Thoracic aorta (tissue), 2 donors: Measurements from ENCODE around the gene VWA8. TPM values are rescaled to one million over a fixed set of nuclear protein-coding genes. Genes with fewer than 3 reads are reported as not detected.

Source experiments
- ATAC-seq: fragments of 150-250 bp; one replicate; pipeline ENCODE4 v1.8.0; 2017; ENCODE audit warnings: low read depth; ENCODE audit not compliant: insufficient number of reproducible peaks, low FRiP score
- DNase-seq: peaks from one replicate; pipeline ENCODE4 v3.0.0-alpha.2; 2020; ENCODE audit warnings: low spot score
- H3K27ac ChIP-seq, 2 donors: fragments of 200-600 bp; sonication (generic); 1 replicate in 1 of 2; 2 replicates in 1 of 2; pipeline ENCODE4 v1.5.1; 2016; ENCODE audit warnings: mild to moderate bottlenecking in 2 of 2, moderate library complexity in 2 of 2
- H3K27me3 ChIP-seq: fragments of 200-600 bp; sonication (generic); replicated peaks from 2 replicates; pipeline ENCODE4 v1.6.0; 2016; ENCODE audit warnings: mild to moderate bottlenecking; ENCODE audit not compliant: insufficient read depth
- H3K36me3 ChIP-seq: fragments of 200-600 bp; sonication (generic); one replicate; pipeline ENCODE4 v1.5.1; 2016
- H3K4me1 ChIP-seq, 2 donors: fragments of 200-600 bp; sonication (generic); 1 replicate in 1 of 2; 2 replicates in 1 of 2; pipeline versions ENCODE4 v1.5.1 to v1.6.0; 2016; ENCODE audit warnings: low read depth in 2 of 2, mild to moderate bottlenecking in 1 of 2; ENCODE audit not compliant: control insufficient read depth in 1 of 2
- H3K4me3 ChIP-seq: fragments of 200-600 bp; sonication (generic); 2 replicates; pipeline ENCODE4 v1.5.1; 2016; ENCODE audit warnings: mild to moderate bottlenecking
- H3K9me3 ChIP-seq: fragments of 200-600 bp; sonication (generic); 2 replicates; pipeline ENCODE4 v1.5.1; 2016
- total RNA-seq, 2 donors: library from RNA; depleted of rRNA; stranded (reverse); fragments of >200 nt; gene quantifications; one replicate each; pipeline versions ENCODE4 v1.1.0 to v1.2.3, GENCODE V29; 2016
- TF ChIP-seq, protein P1 (sequence below): fragments of 200-600 bp; sonication (generic); IDR thresholded peaks from one replicate; pipeline ENCODE4 v1.5.1; 2019; ENCODE audit warnings: antibody characterized with exemption

VWA8 gene
- total RNA-seq, 2 donors from 2014 or later, result 19.8 to 25.3 TPM

DNA sequence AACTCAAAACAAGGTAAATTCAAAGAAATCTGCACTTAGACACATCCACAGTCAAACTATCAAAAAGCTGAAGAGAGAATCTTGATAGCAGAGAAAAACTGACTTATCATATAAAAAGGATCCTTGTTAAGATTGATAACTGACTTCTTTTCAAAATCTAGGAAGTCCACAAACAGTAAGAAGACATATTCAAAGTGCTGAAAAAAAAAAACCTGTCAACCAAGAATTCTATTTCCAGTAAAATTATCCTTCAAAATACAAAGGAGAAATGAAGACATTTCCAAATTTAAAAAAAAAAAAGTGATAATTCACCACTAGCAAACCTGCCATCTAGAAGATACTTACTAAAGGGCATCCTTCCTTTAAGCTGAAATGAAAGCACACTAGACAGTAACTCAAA, 15.0 kb downstream of the VWA8 start:
- Histone ChIP-seq H3K9me3 (peaks cover 12% of the 10 kb centered on the region), H3K27me3 (no peaks in the 10 kb centered on the region), H3K27ac (no peak overlapping the region), H3K4me3 (no peak overlapping the region), H3K4me1 (no peaks in the 10 kb centered on the region), H3K36me3 (peaks cover 7% of the 10 kb centered on the region)
- TF ChIP-seq, protein P1, sequence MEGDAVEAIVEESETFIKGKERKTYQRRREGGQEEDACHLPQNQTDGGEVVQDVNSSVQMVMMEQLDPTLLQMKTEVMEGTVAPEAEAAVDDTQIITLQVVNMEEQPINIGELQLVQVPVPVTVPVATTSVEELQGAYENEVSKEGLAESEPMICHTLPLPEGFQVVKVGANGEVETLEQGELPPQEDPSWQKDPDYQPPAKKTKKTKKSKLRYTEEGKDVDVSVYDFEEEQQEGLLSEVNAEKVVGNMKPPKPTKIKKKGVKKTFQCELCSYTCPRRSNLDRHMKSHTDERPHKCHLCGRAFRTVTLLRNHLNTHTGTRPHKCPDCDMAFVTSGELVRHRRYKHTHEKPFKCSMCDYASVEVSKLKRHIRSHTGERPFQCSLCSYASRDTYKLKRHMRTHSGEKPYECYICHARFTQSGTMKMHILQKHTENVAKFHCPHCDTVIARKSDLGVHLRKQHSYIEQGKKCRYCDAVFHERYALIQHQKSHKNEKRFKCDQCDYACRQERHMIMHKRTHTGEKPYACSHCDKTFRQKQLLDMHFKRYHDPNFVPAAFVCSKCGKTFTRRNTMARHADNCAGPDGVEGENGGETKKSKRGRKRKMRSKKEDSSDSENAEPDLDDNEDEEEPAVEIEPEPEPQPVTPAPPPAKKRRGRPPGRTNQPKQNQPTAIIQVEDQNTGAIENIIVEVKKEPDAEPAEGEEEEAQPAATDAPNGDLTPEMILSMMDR, result no peak
- DNase-seq (no peak), ATAC-seq (no peak)

- ATAC-seq, result no peak
- no peak overlapping the region for H3K4me3 ChIP-seq
Measured at GRCh38 chr13:41944635-41945397, 16.1 kb downstream of the VWA8 start.

DNA sequence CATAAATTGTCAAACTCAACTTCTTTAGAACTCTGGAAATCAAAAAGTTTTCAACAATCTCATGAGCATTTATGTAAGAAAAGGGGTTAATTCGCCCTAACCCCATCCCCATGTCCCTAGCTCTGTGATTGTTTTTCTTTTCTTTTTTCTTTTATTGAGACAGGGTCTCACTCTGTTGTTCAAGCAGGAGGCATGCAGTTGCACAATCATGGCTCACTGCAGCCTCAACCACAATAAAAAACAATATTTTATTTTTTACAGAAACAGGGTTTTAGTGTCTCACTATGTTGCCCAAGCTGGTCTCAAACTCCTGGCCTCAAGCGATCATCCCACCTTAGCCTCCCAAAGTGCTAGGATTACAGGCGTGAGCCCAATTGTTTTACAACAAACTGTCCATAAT, 16.7 kb downstream of the VWA8 start:
- DNase-seq (no peak), ATAC-seq (no peak)
- no peaks in the 10 kb centered on the region for H3K4me1 ChIP-seq
- H3K4me3 ChIP-seq, result no peak overlapping the region
- H3K36me3 ChIP-seq, result peaks cover 7% of the 10 kb centered on the region
- H3K27ac ChIP-seq, result no peak overlapping the region
- H3K27me3 ChIP-seq, result no peaks in the 10 kb centered on the region
- TF ChIP-seq, protein P1, result no peak
- peaks cover 12% of the 10 kb centered on the region for H3K9me3 ChIP-seq

More at GRCh38 chr13:41944635-41945397, 16.1 kb downstream of the VWA8 start:
- H3K4me1 ChIP-seq, result no peaks in the 10 kb centered on the region
- TF ChIP-seq, protein P1, result no peak
- DNase-seq, result no peak
- no peak overlapping the region for H3K27ac ChIP-seq
- H3K27me3 ChIP-seq, result no peaks in the 10 kb centered on the region
- H3K9me3 ChIP-seq, result peaks cover 12% of the 10 kb centered on the region
- H3K36me3 ChIP-seq, result peaks cover 7% of the 10 kb centered on the region

GRCh38 chr13:41942462-41943094, 18.3 kb downstream of the VWA8 start:
- TF ChIP-seq, protein P1, result no peak
- Histone ChIP-seq H3K36me3 (peaks cover 7% of the 10 kb centered on the region), H3K4me3 (no peak overlapping the region), H3K9me3 (peaks cover 12% of the 10 kb centered on the region), H3K27ac (no peak overlapping the region), H3K4me1 (no peaks in the 10 kb centered on the region), H3K27me3 (no peaks in the 10 kb centered on the region)
- ATAC-seq (no peak), DNase-seq (no peak)

DNA sequence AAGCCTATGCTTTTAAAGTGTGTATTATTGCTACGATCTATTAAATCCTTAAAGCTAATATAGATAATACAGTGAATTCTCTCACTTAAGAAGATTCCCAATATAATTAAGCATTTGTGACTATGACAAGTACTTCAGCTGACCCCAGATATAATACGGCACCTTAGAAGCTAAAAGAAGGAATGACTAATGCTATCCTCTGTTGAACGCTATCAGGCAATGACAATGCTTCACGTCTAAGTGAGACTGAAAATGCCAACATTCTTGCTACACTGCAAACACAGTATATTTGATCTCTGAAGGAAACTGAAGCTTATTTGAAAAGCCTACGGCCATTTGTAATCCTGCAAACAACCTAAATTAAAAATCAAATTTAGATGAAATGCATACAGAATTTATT, 19.7 kb downstream of the VWA8 start:
- ATAC-seq (no peak), DNase-seq (no peak)
- H3K27me3 ChIP-seq, result no peaks in the 10 kb centered on the region
- no peak overlapping the region for H3K27ac ChIP-seq
- H3K36me3 ChIP-seq, result peaks cover 2% of the 10 kb centered on the region
- TF ChIP-seq, protein P1, result no peak
- no peaks in the 10 kb centered on the region for H3K4me1 ChIP-seq
- H3K4me3 ChIP-seq, result no peak overlapping the region
- H3K9me3 ChIP-seq, result peaks cover 5% of the 10 kb centered on the region
